H1 (cell line): Measurements from ENCODE around the gene LENG9. TPM values are rescaled to one million over a fixed set of nuclear protein-coding genes. Genes with fewer than 3 reads are reported as not detected.

Source experiments
- CREB1 ChIP-seq: IDR thresholded peaks from 2 replicates; pipeline ENCODE4 v1.6.1; 2012; ENCODE audit warnings: inconsistent platforms
- CTBP2 ChIP-seq: IDR thresholded peaks from 2 replicates; pipeline ENCODE4 v1.7.0; 2011; ENCODE audit warnings: borderline replicate concordance, mild to moderate bottlenecking, moderate library complexity, mixed read lengths, low read length; ENCODE audit not compliant: insufficient read depth, insufficient read length
- EZH2 ChIP-seq: fragments of 200-600 bp; sonication (generic); IDR thresholded peaks from 2 replicates; pipeline ENCODE4 v1.7.1; 2012; ENCODE audit warnings: low read depth, mild to moderate bottlenecking, moderate library complexity, low read length, inconsistent platforms; ENCODE audit not compliant: severe bottlenecking
- FOSL1 ChIP-seq: IDR thresholded peaks from 2 replicates; pipeline ENCODE4 v1.6.1; 2011; ENCODE audit warnings: mild to moderate bottlenecking, low read depth, low read length, moderate library complexity; ENCODE audit not compliant: insufficient read depth
- SIN3A ChIP-seq, 2 experiments: IDR thresholded peaks in 1 of 2; conservative IDR thresholded peaks in 1 of 2; 2 replicates each; pipeline ENCODE4 v1.6.1; 2011 to 2012; ENCODE audit warnings: low read length in 2 of 2, improper control_type of control experiment in 1 of 2, low read depth in 1 of 2, mild to moderate bottlenecking in 1 of 2
- SP2 ChIP-seq: IDR thresholded peaks from 2 replicates; pipeline ENCODE4 v1.6.1; 2012; ENCODE audit warnings: mild to moderate bottlenecking, low read length, inconsistent platforms
- TEAD4 ChIP-seq: IDR thresholded peaks from 2 replicates; pipeline ENCODE4 v1.6.1; 2012; ENCODE audit warnings: low read depth, low read length, inconsistent platforms, mixed read lengths
- polyA plus RNA-seq, 7 experiments: library from polyadenylated mRNA; depleted of rRNA in 3 of 7; stranded (reverse) in 5 of 7; unstranded in 2 of 7; fragments of >200 nt in 5 of 7; fragments of 200-250 nt in 2 of 7; gene quantifications; 1 replicate in 5 of 7; 2 replicates in 1 of 7; 4 replicates in 1 of 7; pipeline versions ENCODE4 v1.2.1 to v1.2.3, GENCODE V29; 2011 to 2013; ENCODE audit warnings: missing spikeins in 2 of 7, mixed read lengths in 2 of 7
- total RNA-seq: library from RNA; stranded (reverse); fragmentation: NEBNext Ultra II Directional; extraction: Animal tissue kit (Norgen Biotek cat#: 25700); gene quantifications from 2 replicates; pipeline ENCODE4 v1.2.1, GENCODE V29; 2021
- TF ChIP-seq, protein P1 (sequence below), 3 experiments: IDR thresholded peaks; 1 replicate in 2 of 3; 2 replicates in 1 of 3; pipeline versions ENCODE4 v1.5.1 to v1.6.1; 2011; ENCODE audit warnings: low read length in 3 of 3, mild to moderate bottlenecking in 3 of 3, inconsistent platforms in 2 of 3, low read depth in 1 of 3, moderate library complexity in 1 of 3; ENCODE audit not compliant: insufficient read depth in 1 of 3; ENCODE audit errors: control extremely low read depth in 1 of 3

Gene LENG9
- total and polyA plus RNA-seq, 2 of the 8 experiments (the other 6 are each of a cell fraction or from before 2014, with no cell fraction given), result 1.6 to 3.9 TPM

DNA sequence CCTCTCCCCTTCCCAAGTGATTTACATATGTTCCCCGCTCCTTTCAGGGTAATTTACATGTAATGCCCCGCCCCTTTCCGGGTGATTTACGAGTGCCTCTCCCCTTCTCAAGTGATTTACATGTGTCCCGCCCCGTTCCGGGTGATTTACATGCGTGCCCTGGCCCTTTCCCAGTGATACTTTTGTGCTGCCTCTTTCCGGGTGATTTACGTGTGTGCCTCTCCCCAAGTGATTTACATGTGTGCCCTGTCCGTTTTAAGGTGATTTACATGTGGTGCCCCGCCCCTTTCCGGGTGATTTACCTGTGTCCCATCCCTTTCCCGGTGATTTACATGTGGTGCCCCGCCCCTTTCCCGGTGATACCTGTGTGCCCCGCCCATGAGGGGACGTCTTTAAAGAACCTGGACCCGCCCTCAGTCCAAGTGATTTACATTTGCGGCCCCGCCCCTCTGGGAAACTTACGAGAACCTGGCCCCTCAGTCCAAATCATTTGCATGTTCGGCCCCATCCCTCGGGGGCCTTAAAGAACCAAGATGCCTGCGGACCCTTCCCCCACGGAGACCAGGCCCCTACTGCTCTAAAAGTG, 559 bp upstream of the LENG9 start (continued):
- no peak for TF ChIP-seq SP2
- TF ChIP-seq EZH2, result no peak
- TF ChIP-seq TEAD4, result no peak
- no peak for TF ChIP-seq CREB1
- no peak for TF ChIP-seq FOSL1
- TF ChIP-seq, protein P1, sequence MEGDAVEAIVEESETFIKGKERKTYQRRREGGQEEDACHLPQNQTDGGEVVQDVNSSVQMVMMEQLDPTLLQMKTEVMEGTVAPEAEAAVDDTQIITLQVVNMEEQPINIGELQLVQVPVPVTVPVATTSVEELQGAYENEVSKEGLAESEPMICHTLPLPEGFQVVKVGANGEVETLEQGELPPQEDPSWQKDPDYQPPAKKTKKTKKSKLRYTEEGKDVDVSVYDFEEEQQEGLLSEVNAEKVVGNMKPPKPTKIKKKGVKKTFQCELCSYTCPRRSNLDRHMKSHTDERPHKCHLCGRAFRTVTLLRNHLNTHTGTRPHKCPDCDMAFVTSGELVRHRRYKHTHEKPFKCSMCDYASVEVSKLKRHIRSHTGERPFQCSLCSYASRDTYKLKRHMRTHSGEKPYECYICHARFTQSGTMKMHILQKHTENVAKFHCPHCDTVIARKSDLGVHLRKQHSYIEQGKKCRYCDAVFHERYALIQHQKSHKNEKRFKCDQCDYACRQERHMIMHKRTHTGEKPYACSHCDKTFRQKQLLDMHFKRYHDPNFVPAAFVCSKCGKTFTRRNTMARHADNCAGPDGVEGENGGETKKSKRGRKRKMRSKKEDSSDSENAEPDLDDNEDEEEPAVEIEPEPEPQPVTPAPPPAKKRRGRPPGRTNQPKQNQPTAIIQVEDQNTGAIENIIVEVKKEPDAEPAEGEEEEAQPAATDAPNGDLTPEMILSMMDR (IDR thresholded peaks at IDR 0.05; ENCODE audit: control extremely low read depth in 1 of 3, insufficient read depth in 1 of 3, low read depth in 1 of 3, low read length in 3 of 3), result no peak
- no peak for TF ChIP-seq CTBP2
- no peak for TF ChIP-seq SIN3A (conservative IDR thresholded peaks at IDR 0.05 in 1 of 2, IDR thresholded peaks at IDR 0.05 in 1 of 2; ENCODE audit: low read depth in 1 of 2, low read length in 2 of 2)
